SK-N-MC (cell line): ENCODE data around the gene BPIFB2.

ENCODE experiments used
- EZH2 ChIP-seq: fragments of 200-600 bp; sonication (generic); IDR thresholded peaks from one replicate; pipeline ENCODE4 v1.6.1; 2017; ENCODE audit warnings: antibody characterized with exemption
- FOXP2 ChIP-seq: optimal IDR thresholded peaks from 2 replicates; pipeline ENCODE3; 2011; ENCODE audit warnings: mild to moderate bottlenecking, moderate library complexity; ENCODE audit not compliant: insufficient read depth; ENCODE audit errors: extremely low read length, control extremely low read depth
- POLR2AphosphoS5 ChIP-seq: IDR thresholded peaks from 2 replicates; pipeline ENCODE4 v1.6.1; 2012; ENCODE audit warnings: mild to moderate bottlenecking, low read depth, low read length, borderline replicate concordance

GRCh38 chr20:33034901-33035492 is 27.5 kb downstream of the BPIFB2 start:
- TF ChIP-seq EZH2: no peak
- no peak for TF ChIP-seq POLR2AphosphoS5
- no peak for TF ChIP-seq FOXP2
